GM23338 (cell line): Measurements from ENCODE around the gene SSTR3. TPM values are rescaled to one million over a fixed set of nuclear protein-coding genes. Genes with fewer than 3 reads are reported as not detected.

ENCODE experiments used
- ATAC-seq: fragments of 200-7000 bp; cut with Tn5 transposase; 3 replicates; pipeline ENCODE4 v1.9.1; 2020
- DNase-seq: peaks from one replicate; pipeline ENCODE4 v3.0.0-alpha.2; 2015; ENCODE audit warnings: low spot score
- H2AFZ ChIP-seq: fragments of 200-600 bp; sonication (generic); 2 replicates; pipeline ENCODE4 v1.8.0; 2016; ENCODE audit warnings: antibody characterized with exemption, mild to moderate bottlenecking, moderate library complexity
- H3F3A ChIP-seq: fragments of 200-600 bp; sonication (generic); replicated peaks from 2 replicates; pipeline ENCODE4 v1.8.0; 2017; ENCODE audit warnings: antibody characterized with exemption, mixed run types, low read depth
- H3K27ac ChIP-seq: fragments of 200-600 bp; sonication (generic); 2 replicates; pipeline ENCODE4 v1.6.1; 2016; ENCODE audit warnings: low read depth
- H3K27me3 ChIP-seq: fragments of 200-600 bp; sonication (generic); 2 replicates; pipeline ENCODE4 v1.8.0; 2016; ENCODE audit warnings: mild to moderate bottlenecking, mixed run types, moderate library complexity; ENCODE audit not compliant: insufficient read depth
- H3K36me3 ChIP-seq: fragments of 200-600 bp; sonication (generic); 2 replicates; pipeline ENCODE4 v1.8.0; 2016; ENCODE audit warnings: mild to moderate bottlenecking; ENCODE audit not compliant: insufficient read depth
- H3K4me1 ChIP-seq: fragments of 200-600 bp; sonication (generic); 2 replicates; pipeline ENCODE4 v1.8.0; 2016; ENCODE audit warnings: mild to moderate bottlenecking, moderate library complexity; ENCODE audit not compliant: insufficient read depth
- H3K4me2 ChIP-seq: fragments of 200-600 bp; sonication (generic); 2 replicates; pipeline ENCODE4 v1.7.1; 2017; ENCODE audit warnings: mixed run types
- H3K4me3 ChIP-seq: fragments of 200-600 bp; sonication (generic); 2 replicates; pipeline ENCODE4 v1.6.1; 2016; ENCODE audit warnings: mixed run types
- H3K79me2 ChIP-seq: fragments of 200-600 bp; sonication (generic); replicated peaks from 2 replicates; pipeline ENCODE4 v1.8.0; 2017; ENCODE audit warnings: mild to moderate bottlenecking; ENCODE audit not compliant: insufficient read depth
- H3K9me2 ChIP-seq: fragments of 200-600 bp; sonication (generic); 2 replicates; pipeline ENCODE4 v1.8.0; 2017; ENCODE audit not compliant: insufficient read depth
- H4K20me1 ChIP-seq: fragments of 200-600 bp; sonication (generic); replicated peaks from 2 replicates; pipeline ENCODE4 v1.8.0; 2017; ENCODE audit warnings: mild to moderate bottlenecking; ENCODE audit not compliant: insufficient read depth
- H3K27ac Mint-ChIP-seq: 2 replicates; pipeline ENCODE4 v1.8.0; 2020; ENCODE audit warnings: inconsistent platforms, mild to moderate bottlenecking, moderate library complexity, mixed read lengths
- H3K27me3 Mint-ChIP-seq: 3 replicates; pipeline ENCODE4 v1.8.0; 2022; ENCODE audit warnings: low read depth, mild to moderate bottlenecking, moderate library complexity, mixed read lengths, inconsistent platforms; ENCODE audit not compliant: insufficient read depth, poor library complexity
- H3K36me3 Mint-ChIP-seq: 3 replicates; pipeline ENCODE4 v1.8.0; 2021; ENCODE audit warnings: low read depth, mild to moderate bottlenecking, inconsistent platforms, moderate library complexity, mixed read lengths
- H3K4me1 Mint-ChIP-seq: 3 replicates; pipeline ENCODE4 v1.8.0; 2020; ENCODE audit warnings: mild to moderate bottlenecking, inconsistent platforms, mixed read lengths
- H3K4me3 Mint-ChIP-seq: 3 replicates; pipeline ENCODE4 v1.8.0; 2021; ENCODE audit warnings: moderate library complexity, mild to moderate bottlenecking, inconsistent platforms, mixed read lengths
- H3K9me3 Mint-ChIP-seq: 3 replicates; pipeline ENCODE4 v1.8.0; 2020; ENCODE audit warnings: moderate library complexity, mild to moderate bottlenecking, inconsistent platforms, mixed read lengths
- CREB1 ChIP-seq: fragments of 250-450 bp; sonication (Bioruptor Pico); IDR thresholded peaks from 2 replicates; pipeline ENCODE4 v1.5.0; 2020; ENCODE audit warnings: low read depth, mild to moderate bottlenecking, moderate library complexity
- EZH2 ChIP-seq: fragments of 200-600 bp; sonication (generic); IDR thresholded peaks from one replicate; pipeline ENCODE4 v1.8.0; 2017; ENCODE audit warnings: antibody characterized with exemption, mild to moderate bottlenecking, low read depth; ENCODE audit not compliant: unreplicated experiment
- EZH2phosphoT487 ChIP-seq: fragments of 200-600 bp; sonication (generic); IDR thresholded peaks from one replicate; pipeline ENCODE4 v1.8.1; 2018; ENCODE audit warnings: antibody characterized with exemption; ENCODE audit not compliant: unreplicated experiment
- POLR2AphosphoS5 ChIP-seq: IDR thresholded peaks from 2 replicates; pipeline ENCODE4 v1.6.1; 2016; ENCODE audit warnings: antibody characterized with exemption, low read depth
- STAT1 ChIP-seq: IDR thresholded peaks from one replicate; pipeline ENCODE4 v1.6.1; 2016; ENCODE audit warnings: antibody characterized with exemption; ENCODE audit not compliant: unreplicated experiment
- ZNF114 ChIP-seq: fragments of 250-450 bp; sonication (Bioruptor Pico); IDR thresholded peaks from 2 replicates; pipeline ENCODE4 v1.5.0; 2020; ENCODE audit warnings: mild to moderate bottlenecking, moderate library complexity
- ZNF331 ChIP-seq: fragments of 250-450 bp; sonication (Bioruptor Pico); IDR thresholded peaks from 2 replicates; pipeline ENCODE4 v1.5.0; 2020; ENCODE audit warnings: low read depth, mild to moderate bottlenecking, moderate library complexity
- polyA plus RNA-seq: library from polyadenylated mRNA; unstranded; fragments of >200 nt; fragmentation: Nextera tagmentation; extraction: Ambion mirVana; gene quantifications from 2 replicates; pipeline ENCODE4 v1.2.1, GENCODE V29; 2016
- total RNA-seq: library from RNA; depleted of rRNA; stranded (reverse); fragments of >200 nt; shearing (Covaris generic); gene quantifications from 2 replicates; pipeline ENCODE4 v1.2.3, GENCODE V29; 2014
- TF ChIP-seq, protein P1 (sequence below): IDR thresholded peaks from 2 replicates; pipeline ENCODE4 v1.6.1; 2016; ENCODE audit warnings: antibody characterized with exemption
- TF ChIP-seq, protein P2 (sequence below), 2 experiments: fragments of 200-600 bp in 1 of 2; sonication (generic) in 1 of 2; conservative IDR thresholded peaks; 2 replicates each; pipeline versions ENCODE4 v1.5.1 to v1.6.1; 2016 to 2017; ENCODE audit warnings: antibody characterized with exemption in 2 of 2, low read depth in 2 of 2, mild to moderate bottlenecking in 2 of 2, moderate library complexity in 1 of 2
- TF ChIP-seq, protein P3 (sequence below): fragments of 250-450 bp; sonication (Bioruptor Pico); IDR thresholded peaks from 2 replicates; pipeline ENCODE4 v1.5.0; 2020; ENCODE audit warnings: mild to moderate bottlenecking, moderate library complexity

Gene SSTR3
- total and polyA plus RNA-seq, 2 experiments from 2014 or later: 0.66 TPM; not detected in 1

DNA sequence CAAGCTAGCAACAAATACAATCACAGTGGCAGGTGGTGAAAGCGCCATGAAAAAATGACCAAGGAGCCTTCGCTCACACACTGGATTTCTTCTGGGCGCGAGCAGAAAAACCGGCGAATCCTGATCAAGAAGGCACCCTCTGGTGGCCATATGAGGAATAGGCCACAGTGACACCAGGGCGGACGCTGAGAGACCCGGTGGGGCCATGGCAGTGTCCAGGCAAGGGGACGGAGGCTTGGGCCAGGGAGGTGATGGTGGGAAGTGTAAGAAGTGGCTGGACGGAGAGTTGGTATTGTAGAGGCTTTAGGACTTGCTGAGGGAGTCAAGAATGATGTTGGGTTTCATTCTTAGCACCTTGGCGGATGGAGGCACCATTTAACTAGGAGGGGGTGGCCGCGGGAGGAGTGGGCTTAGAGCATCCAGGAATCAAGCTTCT is 48.6 kb upstream of the SSTR3 start:
- no peaks in the 10 kb centered on the region for H3F3A ChIP-seq
- H4K20me1 ChIP-seq: no peaks in the 10 kb centered on the region
- peaks cover 15% of the 10 kb centered on the region; the same call in 1 of the 2 replicates for H3K4me1 ChIP-seq
- peaks cover 6% of the 10 kb centered on the region for H3K27me3 ChIP-seq
- no peak overlapping the region for H3K4me2 ChIP-seq
- H3K36me3 Mint-ChIP-seq: peaks cover 4% of the 10 kb centered on the region; the same call in 2 of the 3 replicates
- ATAC-seq: peak; percentile 54
- H3K9me2 ChIP-seq: no peaks in the 10 kb centered on the region
- peaks cover 33% of the 10 kb centered on the region for H3K27me3 Mint-ChIP-seq
- H3K36me3 ChIP-seq: no peaks in the 10 kb centered on the region
- H2AFZ ChIP-seq: no peak overlapping the region
- no peak overlapping the region for H3K27ac ChIP-seq
- DNase-seq: peak; percentile 87
- no peak overlapping the region for H3K4me3 Mint-ChIP-seq
- H3K79me2 ChIP-seq: no peaks in the 10 kb centered on the region
- peaks cover 22% of the 10 kb centered on the region for H3K9me3 Mint-ChIP-seq
- TF ChIP-seq, protein P1, sequence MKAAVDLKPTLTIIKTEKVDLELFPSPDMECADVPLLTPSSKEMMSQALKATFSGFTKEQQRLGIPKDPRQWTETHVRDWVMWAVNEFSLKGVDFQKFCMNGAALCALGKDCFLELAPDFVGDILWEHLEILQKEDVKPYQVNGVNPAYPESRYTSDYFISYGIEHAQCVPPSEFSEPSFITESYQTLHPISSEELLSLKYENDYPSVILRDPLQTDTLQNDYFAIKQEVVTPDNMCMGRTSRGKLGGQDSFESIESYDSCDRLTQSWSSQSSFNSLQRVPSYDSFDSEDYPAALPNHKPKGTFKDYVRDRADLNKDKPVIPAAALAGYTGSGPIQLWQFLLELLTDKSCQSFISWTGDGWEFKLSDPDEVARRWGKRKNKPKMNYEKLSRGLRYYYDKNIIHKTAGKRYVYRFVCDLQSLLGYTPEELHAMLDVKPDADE: no peak
- TF ChIP-seq, protein P2, sequence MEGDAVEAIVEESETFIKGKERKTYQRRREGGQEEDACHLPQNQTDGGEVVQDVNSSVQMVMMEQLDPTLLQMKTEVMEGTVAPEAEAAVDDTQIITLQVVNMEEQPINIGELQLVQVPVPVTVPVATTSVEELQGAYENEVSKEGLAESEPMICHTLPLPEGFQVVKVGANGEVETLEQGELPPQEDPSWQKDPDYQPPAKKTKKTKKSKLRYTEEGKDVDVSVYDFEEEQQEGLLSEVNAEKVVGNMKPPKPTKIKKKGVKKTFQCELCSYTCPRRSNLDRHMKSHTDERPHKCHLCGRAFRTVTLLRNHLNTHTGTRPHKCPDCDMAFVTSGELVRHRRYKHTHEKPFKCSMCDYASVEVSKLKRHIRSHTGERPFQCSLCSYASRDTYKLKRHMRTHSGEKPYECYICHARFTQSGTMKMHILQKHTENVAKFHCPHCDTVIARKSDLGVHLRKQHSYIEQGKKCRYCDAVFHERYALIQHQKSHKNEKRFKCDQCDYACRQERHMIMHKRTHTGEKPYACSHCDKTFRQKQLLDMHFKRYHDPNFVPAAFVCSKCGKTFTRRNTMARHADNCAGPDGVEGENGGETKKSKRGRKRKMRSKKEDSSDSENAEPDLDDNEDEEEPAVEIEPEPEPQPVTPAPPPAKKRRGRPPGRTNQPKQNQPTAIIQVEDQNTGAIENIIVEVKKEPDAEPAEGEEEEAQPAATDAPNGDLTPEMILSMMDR (conservative IDR thresholded peaks at IDR 0.05; ENCODE audit: low read depth in 2 of 2): peak; percentile 85 to 87
- H3K4me3 ChIP-seq: no peak overlapping the region
- no peak overlapping the region for H3K27ac Mint-ChIP-seq
- H3K4me1 Mint-ChIP-seq: peaks cover 22% of the 10 kb centered on the region

DNA sequence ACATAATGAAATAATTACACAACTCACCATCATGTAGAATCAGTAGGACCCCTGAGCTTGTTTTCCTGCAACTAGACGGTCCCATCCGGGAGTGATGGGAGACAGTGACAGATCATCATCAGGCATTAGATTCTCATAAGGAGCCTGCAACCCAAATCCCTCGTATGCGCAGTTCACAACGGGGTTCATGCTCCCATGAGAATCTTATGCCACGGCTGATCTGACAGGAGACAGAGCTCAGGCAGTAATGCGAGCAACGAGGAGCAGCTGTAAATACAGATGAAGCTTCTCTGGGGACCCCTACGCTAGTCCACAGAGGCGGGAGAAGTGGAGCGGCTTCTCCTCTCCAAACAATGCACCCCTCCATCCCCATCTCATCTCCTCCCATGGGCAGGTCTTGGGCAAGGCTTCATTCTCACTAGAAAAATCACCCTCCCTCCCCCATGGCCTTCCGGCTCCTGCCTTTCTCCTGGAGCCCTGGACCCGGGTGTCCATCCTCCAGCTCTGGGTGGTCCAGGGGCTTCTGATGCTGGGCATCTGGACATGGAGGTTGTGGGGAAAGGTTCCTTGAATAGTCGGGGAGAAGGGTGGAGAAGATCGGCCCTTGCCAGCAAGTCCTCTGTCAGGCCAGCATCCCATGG is 48.0 kb upstream of the SSTR3 start:
- DNase-seq (no peak), ATAC-seq (no peak)
- Histone ChIP-seq H3K36me3 (no peaks in the 10 kb centered on the region), H3K79me2 (no peaks in the 10 kb centered on the region), H3K27ac (no peak overlapping the region), H4K20me1 (no peaks in the 10 kb centered on the region), H3K27me3 (peaks cover 6% of the 10 kb centered on the region), H3K4me2 (no peak overlapping the region), H3F3A (no peaks in the 10 kb centered on the region), H2AFZ (no peak overlapping the region), H3K9me2 (no peaks in the 10 kb centered on the region), H3K4me3 (no peak overlapping the region), H3K4me1 (peaks cover 15% of the 10 kb centered on the region; the same call in 1 of the 2 replicates)
- Mint-ChIP-seq H3K4me1 (peaks cover 27% of the 10 kb centered on the region), H3K9me3 (peaks cover 19% of the 10 kb centered on the region), H3K36me3 (peaks cover 4% of the 10 kb centered on the region; the same call in 2 of the 3 replicates), H3K27ac (no peak overlapping the region), H3K27me3 (peaks cover 33% of the 10 kb centered on the region), H3K4me3 (no peak overlapping the region)
- TF ChIP-seq POLR2AphosphoS5 (no peak), EZH2phosphoT487 (no peak), CREB1 (CRISPR knock-in tag) (no peak), ZNF331 (CRISPR knock-in tag) (no peak), ZNF114 (CRISPR knock-in tag) (no peak), EZH2 (no peak), STAT1 (no peak)
- TF ChIP-seq, protein P3, sequence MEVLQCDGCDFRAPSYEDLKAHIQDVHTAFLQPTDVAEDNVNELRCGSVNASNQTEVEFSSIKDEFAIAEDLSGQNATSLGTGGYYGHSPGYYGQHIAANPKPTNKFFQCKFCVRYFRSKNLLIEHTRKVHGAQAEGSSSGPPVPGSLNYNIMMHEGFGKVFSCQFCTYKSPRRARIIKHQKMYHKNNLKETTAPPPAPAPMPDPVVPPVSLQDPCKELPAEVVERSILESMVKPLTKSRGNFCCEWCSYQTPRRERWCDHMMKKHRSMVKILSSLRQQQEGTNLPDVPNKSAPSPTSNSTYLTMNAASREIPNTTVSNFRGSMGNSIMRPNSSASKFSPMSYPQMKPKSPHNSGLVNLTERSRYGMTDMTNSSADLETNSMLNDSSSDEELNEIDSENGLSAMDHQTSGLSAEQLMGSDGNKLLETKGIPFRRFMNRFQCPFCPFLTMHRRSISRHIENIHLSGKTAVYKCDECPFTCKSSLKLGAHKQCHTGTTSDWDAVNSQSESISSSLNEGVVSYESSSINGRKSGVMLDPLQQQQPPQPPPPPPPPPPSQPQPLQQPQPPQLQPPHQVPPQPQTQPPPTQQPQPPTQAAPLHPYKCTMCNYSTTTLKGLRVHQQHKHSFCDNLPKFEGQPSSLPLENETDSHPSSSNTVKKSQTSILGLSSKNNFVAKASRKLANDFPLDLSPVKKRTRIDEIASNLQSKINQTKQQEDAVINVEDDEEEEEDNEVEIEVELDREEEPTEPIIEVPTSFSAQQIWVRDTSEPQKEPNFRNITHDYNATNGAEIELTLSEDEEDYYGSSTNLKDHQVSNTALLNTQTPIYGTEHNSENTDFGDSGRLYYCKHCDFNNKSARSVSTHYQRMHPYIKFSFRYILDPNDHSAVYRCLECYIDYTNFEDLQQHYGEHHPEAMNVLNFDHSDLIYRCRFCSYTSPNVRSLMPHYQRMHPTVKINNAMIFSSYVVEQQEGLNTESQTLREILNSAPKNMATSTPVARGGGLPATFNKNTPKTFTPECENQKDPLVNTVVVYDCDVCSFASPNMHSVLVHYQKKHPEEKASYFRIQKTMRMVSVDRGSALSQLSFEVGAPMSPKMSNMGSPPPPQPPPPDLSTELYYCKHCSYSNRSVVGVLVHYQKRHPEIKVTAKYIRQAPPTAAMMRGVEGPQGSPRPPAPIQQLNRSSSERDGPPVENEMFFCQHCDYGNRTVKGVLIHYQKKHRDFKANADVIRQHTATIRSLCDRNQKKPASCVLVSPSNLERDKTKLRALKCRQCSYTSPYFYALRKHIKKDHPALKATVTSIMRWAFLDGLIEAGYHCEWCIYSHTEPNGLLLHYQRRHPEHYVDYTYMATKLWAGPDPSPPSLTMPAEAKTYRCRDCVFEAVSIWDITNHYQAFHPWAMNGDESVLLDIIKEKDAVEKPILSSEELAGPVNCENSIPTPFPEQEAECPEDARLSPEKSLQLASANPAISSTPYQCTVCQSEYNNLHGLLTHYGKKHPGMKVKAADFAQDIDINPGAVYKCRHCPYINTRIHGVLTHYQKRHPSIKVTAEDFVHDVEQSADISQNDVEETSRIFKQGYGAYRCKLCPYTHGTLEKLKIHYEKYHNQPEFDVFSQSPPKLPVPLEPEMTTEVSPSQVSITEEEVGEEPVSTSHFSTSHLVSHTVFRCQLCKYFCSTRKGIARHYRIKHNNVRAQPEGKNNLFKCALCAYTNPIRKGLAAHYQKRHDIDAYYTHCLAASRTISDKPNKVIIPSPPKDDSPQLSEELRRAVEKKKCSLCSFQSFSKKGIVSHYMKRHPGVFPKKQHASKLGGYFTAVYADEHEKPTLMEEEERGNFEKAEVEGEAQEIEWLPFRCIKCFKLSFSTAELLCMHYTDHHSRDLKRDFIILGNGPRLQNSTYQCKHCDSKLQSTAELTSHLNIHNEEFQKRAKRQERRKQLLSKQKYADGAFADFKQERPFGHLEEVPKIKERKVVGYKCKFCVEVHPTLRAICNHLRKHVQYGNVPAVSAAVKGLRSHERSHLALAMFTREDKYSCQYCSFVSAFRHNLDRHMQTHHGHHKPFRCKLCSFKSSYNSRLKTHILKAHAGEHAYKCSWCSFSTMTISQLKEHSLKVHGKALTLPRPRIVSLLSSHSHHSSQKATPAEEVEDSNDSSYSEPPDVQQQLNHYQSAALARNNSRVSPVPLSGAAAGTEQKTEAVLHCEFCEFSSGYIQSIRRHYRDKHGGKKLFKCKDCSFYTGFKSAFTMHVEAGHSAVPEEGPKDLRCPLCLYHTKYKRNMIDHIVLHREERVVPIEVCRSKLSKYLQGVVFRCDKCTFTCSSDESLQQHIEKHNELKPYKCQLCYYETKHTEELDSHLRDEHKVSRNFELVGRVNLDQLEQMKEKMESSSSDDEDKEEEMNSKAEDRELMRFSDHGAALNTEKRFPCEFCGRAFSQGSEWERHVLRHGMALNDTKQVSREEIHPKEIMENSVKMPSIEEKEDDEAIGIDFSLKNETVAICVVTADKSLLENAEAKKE (CRISPR knock-in tag): no peak
